NCI-H1694 (cell line): ENCODE measurements around the gene KRTAP5-1.

ENCODE experiments used
- DNase-seq: peaks from one replicate; lab custom pipeline; 2025; lab: John Stamatoyannopoulos, UW

KRTAP5-1 gene

DNA sequence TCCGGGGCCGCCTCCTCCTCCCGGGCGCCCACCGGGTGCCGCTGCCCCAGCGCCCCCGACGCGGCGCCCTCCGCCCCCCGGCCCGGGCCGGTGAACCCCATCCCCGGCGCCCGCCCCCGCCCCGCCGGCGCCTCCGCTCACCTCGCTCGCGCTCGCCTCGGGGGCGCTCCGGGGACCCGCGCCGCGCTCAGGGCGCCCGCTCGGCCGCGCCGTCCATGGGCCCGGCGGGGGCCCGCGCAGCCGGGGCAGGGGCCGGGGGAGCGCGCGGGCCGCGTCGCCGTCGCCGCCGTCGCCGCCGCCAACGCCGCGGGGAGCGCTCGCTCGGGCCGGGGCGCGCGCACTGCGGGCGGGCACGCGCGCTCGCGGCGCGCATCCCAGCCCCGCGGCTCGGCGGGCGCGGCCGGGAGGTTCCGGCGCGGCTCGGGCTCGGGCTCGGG lies 13.3 kb downstream of the KRTAP5-1 start:
- no peak for DNase-seq

DNA sequence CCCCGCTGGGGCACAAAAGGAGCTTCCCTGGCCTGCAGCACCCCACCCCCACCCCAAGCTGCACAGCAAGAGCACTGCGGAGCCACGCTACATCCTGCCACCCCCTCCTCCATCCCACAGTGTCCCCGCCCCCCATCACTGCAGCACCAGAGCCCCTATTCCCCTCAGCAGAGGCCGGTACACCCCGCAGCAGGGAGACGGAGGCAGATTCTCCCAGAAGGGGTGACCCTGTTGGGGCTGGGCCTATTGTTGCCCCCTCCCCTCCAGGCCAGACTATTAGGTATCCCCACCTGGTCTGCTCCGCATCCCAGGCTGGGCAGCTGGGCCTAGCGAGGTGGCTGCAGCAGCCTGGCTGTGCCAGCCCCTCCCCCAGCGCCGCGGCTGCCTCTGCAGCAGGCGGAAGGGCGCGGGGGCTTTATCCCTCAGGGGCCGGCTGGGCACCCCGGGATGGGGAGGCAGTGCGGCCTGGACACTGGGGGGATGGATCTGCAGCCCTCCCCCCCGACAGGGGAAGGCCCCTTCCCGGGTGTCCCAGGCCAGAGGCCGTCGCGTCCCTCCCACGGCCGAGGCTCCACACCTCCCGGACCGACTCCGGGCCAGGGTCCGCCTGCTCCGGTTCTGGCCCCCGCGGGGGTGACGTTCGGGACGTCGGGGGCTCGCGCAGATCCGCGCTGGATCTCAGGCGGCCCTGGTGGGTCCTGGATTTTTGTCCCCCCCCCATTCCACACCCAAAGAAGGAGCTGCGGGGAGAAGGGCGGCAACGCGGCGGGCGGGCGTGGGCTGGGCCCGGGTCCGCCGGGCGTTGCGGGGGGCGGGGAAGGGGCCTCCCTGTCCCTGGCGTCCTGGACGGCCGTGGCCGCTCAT lies 14.0 kb downstream of the KRTAP5-1 start:
- no peak for DNase-seq

DNA sequence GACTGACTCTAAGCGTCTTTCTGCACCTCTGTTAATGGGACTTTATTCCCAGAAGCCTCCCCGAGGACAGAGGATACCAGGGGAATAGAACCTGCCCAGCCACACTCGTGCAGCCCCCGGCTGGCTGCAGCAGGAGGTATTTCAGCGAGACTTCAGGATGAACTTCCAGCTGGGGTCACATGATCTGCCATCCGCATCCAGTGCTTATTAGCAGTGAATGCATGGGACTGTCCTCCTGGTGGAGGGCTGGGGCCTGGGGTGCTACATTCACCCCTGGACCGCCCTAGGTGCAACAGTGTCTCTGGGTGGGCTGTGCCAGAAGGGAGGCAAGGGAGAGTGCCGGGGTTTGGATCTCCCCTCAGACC lies 14.6 kb downstream of the KRTAP5-1 start:
- no peak for DNase-seq

GRCh38 chr11:1570001-1570453 lies 15.1 kb downstream of the KRTAP5-1 start:
- DNase-seq = no peak

GRCh38 chr11:1569251-1569780 lies 15.8 kb downstream of the KRTAP5-1 start:
- no peak for DNase-seq

DNA sequence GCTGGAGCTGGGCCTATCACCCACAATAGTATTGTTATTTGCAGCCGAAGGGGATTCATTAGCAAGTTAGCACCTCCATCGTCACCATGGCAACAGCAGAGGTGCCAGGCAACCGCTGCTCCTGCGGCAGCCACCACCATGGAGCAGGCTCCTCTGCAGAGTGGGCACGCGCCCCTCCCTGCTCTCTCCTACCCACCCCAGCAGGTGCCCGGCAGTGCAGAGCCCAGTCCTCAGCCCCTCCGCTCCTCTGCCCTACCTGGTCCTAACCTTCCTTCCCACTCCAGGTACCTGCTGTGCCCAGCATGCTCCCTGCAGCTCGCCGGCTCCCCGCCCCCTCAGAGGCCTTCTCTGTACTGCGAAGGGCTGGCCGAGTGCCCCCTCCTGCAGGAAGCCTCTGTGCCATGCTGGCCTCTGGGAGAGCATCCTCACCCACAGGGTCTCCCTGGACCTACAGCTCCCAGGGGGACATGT lies 16.6 kb downstream of the KRTAP5-1 start:
- peak; percentile 16 for DNase-seq

DNA sequence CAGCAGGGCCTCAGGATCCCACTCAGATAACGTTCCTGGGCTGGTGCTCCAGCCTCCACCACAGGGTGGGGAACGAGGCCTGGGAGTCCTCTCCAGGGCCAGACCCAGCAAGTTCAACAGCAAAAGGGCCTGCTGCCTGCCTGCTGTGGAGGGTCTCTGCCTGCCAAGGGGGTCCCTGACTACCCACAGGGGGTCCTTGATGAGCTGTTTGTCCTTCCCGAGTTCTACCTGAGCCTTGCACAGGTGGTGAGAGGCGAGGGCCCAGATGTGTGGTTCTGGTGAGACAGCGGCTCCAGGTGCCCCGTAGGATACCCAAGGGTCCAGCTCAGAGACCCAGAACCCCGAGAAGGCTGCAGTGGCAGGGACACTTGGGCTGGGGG lies 17.4 kb downstream of the KRTAP5-1 start:
- DNase-seq = no peak

DNA sequence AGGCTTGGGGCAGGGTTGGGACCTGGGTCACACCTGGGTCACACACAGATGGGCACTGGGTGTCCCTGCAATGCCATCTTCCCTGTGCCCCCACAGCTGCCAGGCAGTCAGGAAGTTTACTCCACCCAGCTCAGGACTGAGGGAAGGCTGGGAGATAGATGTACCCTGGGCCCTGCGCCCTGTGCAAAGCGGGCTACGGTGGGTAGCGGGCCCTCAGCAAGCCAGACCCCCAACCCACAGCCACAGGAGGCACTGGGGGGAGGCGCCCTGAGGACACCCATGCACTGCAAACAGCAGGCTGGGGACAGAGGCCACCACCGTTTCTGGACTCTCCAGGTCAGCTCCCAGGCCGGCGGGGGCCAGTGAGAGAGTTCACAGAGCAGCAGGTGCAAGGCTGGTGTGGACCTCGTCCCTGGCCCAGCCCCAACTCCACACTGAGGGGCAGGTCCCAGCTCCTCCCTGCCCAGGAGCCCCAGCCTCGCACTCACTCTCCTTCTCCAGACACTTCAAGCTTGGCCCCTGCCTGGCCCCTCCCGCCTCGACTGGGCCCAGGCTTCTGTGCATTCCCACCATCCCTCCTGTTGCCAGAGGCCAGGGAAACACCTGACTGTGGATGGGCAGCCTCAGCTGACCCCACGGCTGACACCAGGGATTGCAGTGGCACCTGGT lies 17.9 kb downstream of the KRTAP5-1 start:
- DNase-seq = no peak

GRCh38 chr11:1566381-1567051 lies 18.6 kb downstream of the KRTAP5-1 start:
- no peak for DNase-seq

DNA sequence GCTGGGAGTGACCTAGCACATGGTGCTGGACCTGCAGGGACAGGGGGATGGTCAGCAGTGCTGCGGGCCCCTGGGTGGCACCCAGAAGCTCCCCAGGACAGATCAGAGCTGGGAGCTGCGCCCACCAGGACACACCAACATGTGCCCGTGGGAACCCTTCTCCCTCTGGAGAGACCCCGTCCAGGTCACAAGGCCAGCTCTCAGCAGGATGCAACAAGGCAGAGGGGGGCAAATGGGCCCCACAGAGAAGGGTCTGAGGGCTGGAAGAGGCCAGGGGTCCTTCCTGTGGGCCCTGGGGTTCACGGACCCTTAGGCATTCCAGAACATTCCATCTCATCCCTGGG lies 19.2 kb downstream of the KRTAP5-1 start:
- DNase-seq = no peak

DNA sequence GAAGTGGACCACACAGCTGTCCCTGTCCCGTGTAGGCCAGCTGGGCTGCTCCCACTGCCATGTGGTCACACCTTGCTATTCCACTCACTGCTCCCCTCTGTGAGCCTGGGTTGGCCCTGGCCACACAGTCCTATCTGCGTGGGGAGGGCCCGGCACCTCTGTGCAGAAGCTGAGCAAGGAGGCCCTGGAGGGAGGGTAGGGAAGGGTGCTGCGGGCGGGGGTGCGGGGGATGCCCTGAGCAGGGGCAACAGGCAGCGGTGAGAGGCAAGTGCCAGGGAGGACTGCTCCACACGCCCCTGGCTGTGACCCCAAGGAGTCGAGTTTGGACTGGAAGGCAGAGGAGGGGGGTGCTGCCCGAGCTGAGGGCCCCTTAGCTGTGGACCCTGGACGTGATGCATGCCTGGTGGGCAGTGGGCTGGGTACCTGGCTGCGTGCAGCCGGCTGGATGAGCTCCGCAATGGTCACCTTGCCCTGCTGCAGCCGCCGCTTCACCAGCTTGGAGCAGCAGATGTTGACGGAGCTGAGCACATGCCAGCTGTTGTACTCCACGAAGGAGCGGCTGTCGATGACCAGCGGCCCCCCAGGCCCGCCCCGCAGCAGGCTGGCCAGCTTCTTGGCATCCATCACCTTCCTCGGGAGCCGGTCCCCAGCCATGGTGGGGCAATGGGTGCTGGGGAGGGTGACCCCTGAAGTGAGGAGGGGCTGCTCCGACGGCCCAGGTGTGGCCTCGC lies 19.7 kb downstream of the KRTAP5-1 start:
- no peak for DNase-seq

DNA sequence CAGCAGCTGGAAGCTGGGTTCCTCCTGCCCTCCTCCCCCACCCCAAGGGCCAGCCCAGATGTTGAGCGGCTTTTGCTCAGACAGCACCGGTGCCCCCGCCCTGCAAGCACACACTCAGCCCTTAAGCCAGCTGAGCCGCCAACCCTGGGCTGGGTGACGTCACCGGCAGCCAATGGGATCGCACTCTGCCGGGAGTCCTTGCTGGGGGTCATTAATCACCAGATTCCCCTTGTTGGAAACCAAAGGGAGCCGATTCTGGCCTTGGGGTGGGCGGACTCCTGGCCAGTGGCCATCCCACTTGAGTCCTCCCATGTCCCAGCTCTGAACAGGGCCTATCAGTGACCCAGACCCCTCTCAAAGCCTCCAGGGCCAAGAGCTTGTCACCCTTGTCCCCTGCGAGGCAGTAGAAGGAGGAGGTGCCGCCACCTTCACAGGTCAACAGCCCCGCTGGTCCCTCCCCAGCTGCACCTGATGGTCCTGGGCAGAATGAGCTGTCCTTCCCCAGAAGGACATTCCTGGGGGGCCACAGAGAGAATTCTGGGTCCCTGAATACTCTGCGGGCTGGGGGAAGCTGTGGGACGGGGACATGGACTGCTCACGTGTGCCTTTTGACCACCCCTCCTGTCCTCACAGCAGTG lies 20.4 kb downstream of the KRTAP5-1 start:
- DNase-seq = peak; percentile 31

GRCh38 chr11:1563697-1564534 lies 21.2 kb downstream of the KRTAP5-1 start:
- DNase-seq = no peak

DNA sequence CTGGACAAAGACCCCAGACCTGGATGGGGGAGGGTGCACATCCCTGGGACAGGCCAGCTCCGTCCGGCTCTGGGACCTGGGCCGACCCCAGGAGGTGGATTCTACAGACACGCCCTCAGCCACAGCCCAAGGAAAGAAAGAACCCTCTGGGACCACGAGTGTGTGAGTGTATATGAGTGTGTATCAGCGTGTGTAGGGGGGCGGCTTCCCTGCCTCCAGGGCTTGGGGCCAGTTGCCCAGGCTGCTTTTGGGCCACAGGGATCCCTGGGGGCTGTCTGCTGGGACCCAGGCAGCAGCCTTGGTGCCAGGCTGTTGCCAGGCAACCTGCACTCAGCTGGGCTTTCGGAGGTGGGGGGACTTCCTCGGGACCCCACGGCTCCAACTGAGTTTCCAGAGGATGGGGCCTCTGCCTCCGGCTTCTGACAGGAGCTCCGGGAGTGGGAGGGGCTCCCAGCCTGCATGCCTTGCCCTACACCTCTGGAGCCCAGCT lies 21.9 kb downstream of the KRTAP5-1 start:
- no peak for DNase-seq

- no peak for DNase-seq
Measured at GRCh38 chr11:1562469-1563148, 22.5 kb downstream of the KRTAP5-1 start.

DNA sequence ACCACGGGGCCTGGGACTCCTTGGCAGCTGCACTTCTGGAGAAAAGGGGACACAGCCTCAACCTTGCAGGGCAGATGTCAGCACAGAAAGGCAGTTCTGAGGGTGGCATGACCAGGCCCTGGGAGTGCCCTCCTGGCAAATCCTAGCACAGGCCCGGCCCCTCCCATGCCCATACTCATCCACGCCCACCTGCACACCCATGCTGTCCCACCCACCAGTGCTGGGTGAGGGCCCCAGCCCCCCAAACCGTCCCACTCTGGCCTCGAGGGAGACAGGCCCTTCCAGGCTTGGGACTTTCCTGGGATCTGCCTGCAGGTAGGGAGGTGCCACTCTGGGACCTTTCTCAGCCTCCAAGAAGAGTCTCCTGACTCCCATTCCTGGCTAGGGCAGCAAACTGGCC lies 23.1 kb downstream of the KRTAP5-1 start:
- DNase-seq = no peak

GRCh38 chr11:1561266-1561665 lies 23.8 kb downstream of the KRTAP5-1 start:
- no peak for DNase-seq

DNA sequence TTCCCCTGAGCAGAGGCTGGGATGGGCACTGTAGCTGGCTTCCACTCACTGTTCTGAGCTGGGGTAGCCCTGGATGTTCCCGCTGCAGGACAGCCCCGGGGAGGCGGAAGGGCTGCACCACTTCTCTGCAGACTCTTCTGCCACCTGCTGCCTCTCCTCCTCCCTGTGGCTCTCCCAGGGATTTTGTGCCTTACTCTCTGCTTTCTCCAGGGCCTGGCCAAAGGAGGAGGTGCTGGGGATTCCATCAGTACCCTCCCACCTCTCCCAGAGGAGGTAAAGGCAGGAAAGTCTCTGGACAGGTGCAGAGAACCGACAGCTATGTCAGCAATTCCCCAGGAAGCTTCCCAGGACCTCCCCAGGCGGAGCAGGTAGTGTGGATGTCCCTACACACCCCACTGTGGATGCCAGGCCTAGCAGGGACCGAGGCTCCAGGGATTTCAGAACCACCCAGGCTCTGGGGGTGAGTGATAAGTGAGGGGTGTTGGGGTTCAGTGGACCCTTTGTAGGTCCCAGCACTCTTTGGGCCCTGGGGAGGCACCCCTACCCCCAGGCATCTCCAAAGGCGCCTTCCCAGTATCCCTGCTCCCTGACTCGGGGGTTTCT lies 24.3 kb downstream of the KRTAP5-1 start:
- no peak for DNase-seq

DNA sequence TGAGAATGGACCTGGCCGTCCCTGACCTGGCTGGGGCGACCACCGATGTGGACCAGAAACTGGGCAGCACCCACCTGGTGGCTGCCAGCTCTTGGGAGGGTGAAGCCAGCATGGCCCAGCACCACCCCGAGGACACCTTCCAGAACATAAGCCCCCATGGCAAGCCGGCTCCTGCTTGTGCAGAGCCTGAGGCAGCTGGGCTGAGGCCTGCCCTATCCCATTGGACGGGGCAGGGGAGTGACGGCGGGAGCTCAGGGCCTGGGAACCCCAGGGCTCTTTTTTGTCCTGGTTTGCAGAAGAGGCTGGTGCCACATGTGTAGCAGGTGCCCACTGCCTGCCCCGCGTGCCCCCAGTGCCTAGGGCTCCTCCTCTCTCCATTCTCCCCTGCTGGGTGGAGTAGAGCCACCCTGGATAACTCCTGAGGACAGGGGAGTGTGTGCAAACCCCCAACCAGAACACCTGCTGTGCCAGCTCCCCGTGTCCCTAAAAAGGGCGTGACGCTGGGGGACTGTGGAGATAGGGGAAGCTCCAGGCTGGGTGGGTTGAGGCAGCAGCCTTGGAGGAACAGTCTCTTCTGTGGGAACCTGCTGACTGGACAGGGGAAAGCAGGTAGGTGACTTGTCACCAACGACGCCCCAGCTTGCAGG lies 25.0 kb downstream of the KRTAP5-1 start:
- no peak for DNase-seq
